ENCODE measurements around the gene ALDH9A1.
"Not testable (repeated sequence)": the region's sequence is repeated elsewhere in the genome, so short reads cannot be mapped to it uniquely, and the experiment has no call there.

Gene ALDH9A1

GRCh38 chr1:165645654-165646366 is 52.6 kb downstream of the ALDH9A1 start:
- peak; percentile 37 for DNase-seq (ENCODE audit: low spot score)

GRCh38 chr1:165644064-165644735 is 54.2 kb downstream of the ALDH9A1 start:
- no peak for DNase-seq (ENCODE audit: low spot score)

- DNase-seq (ENCODE audit: low spot score): no peak
These were observed 57.0 kb downstream of the ALDH9A1 start for GRCh38 chr1:165641231-165641987.

GRCh38 chr1:165639821-165640623 is 58.3 kb downstream of the ALDH9A1 start:
- DNase-seq (ENCODE audit: low spot score): no peak

GRCh38 chr1:165638211-165638610 is 60.2 kb downstream of the ALDH9A1 start:
- DNase-seq (ENCODE audit: low spot score): not testable (repeated sequence)

GRCh38 chr1:165637427-165637826 is 60.9 kb downstream of the ALDH9A1 start:
- DNase-seq (ENCODE audit: low spot score): no peak

- DNase-seq (ENCODE audit: low spot score): no peak
These were observed 62.5 kb downstream of the ALDH9A1 start for GRCh38 chr1:165635823-165636222.

GRCh38 chr1:165635329-165635728 is 63.0 kb downstream of the ALDH9A1 start:
- no peak for DNase-seq (ENCODE audit: low spot score)

GRCh38 chr1:165634154-165634921 is 64.0 kb downstream of the ALDH9A1 start:
- no peak for DNase-seq (ENCODE audit: low spot score)

- DNase-seq (ENCODE audit: low spot score): no peak
These were observed 64.7 kb downstream of the ALDH9A1 start for GRCh38 chr1:165633614-165634013.

GRCh38 chr1:165632491-165632890 is 65.9 kb downstream of the ALDH9A1 start:
- no peak for DNase-seq (ENCODE audit: low spot score)

GRCh38 chr1:165632152-165632469 is 66.3 kb downstream of the ALDH9A1 start:
- no peak for DNase-seq (ENCODE audit: low spot score)

GRCh38 chr1:165631342-165632151 is 66.8 kb downstream of the ALDH9A1 start:
- DNase-seq (ENCODE audit: low spot score): peak; percentile 57

GRCh38 chr1:165630629-165631341 is 67.6 kb downstream of the ALDH9A1 start, which contains the start of gene MGST3:
Gene MGST3, plus strand, starts transcription at chr1:165631234. Its CDS starts 18,614 bp downstream, at chr1:165649848.
- DNase-seq (ENCODE audit: low spot score): peak; percentile 95

- no peak for DNase-seq (ENCODE audit: low spot score)
These were observed 68.3 kb downstream of the ALDH9A1 start for GRCh38 chr1:165629848-165630628.

- DNase-seq (ENCODE audit: low spot score): no peak
These were observed 69.2 kb downstream of the ALDH9A1 start for GRCh38 chr1:165629151-165629550.

GRCh38 chr1:165628147-165628822 is 70.1 kb downstream of the ALDH9A1 start:
- DNase-seq (ENCODE audit: low spot score): no peak

- no peak for DNase-seq (ENCODE audit: low spot score)
These were observed 73.9 kb downstream of the ALDH9A1 start for GRCh38 chr1:165624441-165624840.
